Right renal cortex interstitium (tissue), 3 donors: ENCODE measurements around the gene ETS1. TPM values are rescaled to one million over a fixed set of nuclear protein-coding genes. Genes with fewer than 3 reads are reported as not detected.

Experiments used
- DNase-seq, 3 donors: peaks; one replicate each; pipeline ENCODE4 v3.0.0-alpha.2; 2013; ENCODE audit warnings: low read depth in 3 of 3, low spot score in 2 of 3
- polyA plus RNA-seq, 3 donors: library from polyadenylated mRNA; unstranded; fragments of 120-200 nt; gene quantifications; one replicate each; pipeline ENCODE4 v1.2.1, GENCODE V29; 2013; ENCODE audit not compliant: insufficient read length in 3 of 3

ETS1 gene
- polyA plus RNA-seq, 3 donors: 77.5 to 85.2 (median 81.9) TPM

GRCh38 chr11:128573638-128574037 lies 13.7 kb downstream of the ETS1 start:
- DNase-seq: no peak

GRCh38 chr11:128572965-128573364 lies 14.4 kb downstream of the ETS1 start:
- no peak for DNase-seq

- no peak for DNase-seq
These were observed 16.7 kb downstream of the ETS1 start for GRCh38 chr11:128570632-128571031.

GRCh38 chr11:128569291-128569690 lies 18.1 kb downstream of the ETS1 start:
- no peak for DNase-seq

GRCh38 chr11:128568166-128568778 lies 19.1 kb downstream of the ETS1 start:
- no peak for DNase-seq

- DNase-seq: no peak
These were observed 20.2 kb downstream of the ETS1 start for GRCh38 chr11:128567130-128567529.

- DNase-seq: no peak
These were observed 21.5 kb downstream of the ETS1 start for GRCh38 chr11:128565881-128566280.

- DNase-seq: no peak
These were observed 22.6 kb downstream of the ETS1 start for GRCh38 chr11:128564642-128565245.

- no peak for DNase-seq
These were observed 23.3 kb downstream of the ETS1 start for GRCh38 chr11:128563942-128564641.

- DNase-seq: no peak
These were observed 24.1 kb downstream of the ETS1 start for GRCh38 chr11:128563308-128563707.

GRCh38 chr11:128559496-128560103 lies 27.8 kb downstream of the ETS1 start:
- DNase-seq: no peak

GRCh38 chr11:128555606-128556005 lies 31.8 kb downstream of the ETS1 start:
- no peak for DNase-seq

- DNase-seq: peak in 2 of 3 donors; percentile 59 to 62
These were observed 33.5 kb downstream of the ETS1 start for GRCh38 chr11:128553662-128554362.

GRCh38 chr11:128552783-128553661 lies 34.3 kb downstream of the ETS1 start:
- DNase-seq: no peak

- no peak for DNase-seq
These were observed 35.6 kb downstream of the ETS1 start for GRCh38 chr11:128551611-128552335.

- DNase-seq: no peak
These were observed 36.3 kb downstream of the ETS1 start for GRCh38 chr11:128551058-128551457.

GRCh38 chr11:128550261-128550821 lies 37.0 kb downstream of the ETS1 start:
- DNase-seq: no peak

GRCh38 chr11:128549256-128549944 lies 38.0 kb downstream of the ETS1 start:
- no peak for DNase-seq
